ES-I3 (cell line): ENCODE results near the gene EXT2.

Experiments
- H3K36me3 ChIP-seq: 2 replicates; pipeline ENCODE4 v1.6.1; 2013; ENCODE audit warnings: mild to moderate bottlenecking, low read length, control low read depth, moderate library complexity; ENCODE audit not compliant: insufficient read depth
- H3K4me1 ChIP-seq: 2 replicates; pipeline ENCODE4 v1.6.1; 2013; ENCODE audit warnings: mild to moderate bottlenecking, control low read depth, low read length; ENCODE audit not compliant: insufficient read depth
- H3K9ac ChIP-seq: 2 replicates; pipeline ENCODE4 v1.6.1; 2013; ENCODE audit warnings: low read depth, mild to moderate bottlenecking, low read length, moderate library complexity
- H3K9me3 ChIP-seq: 2 replicates; pipeline ENCODE4 v1.6.1; 2013; ENCODE audit warnings: mild to moderate bottlenecking, low read length, moderate library complexity; ENCODE audit not compliant: control insufficient read depth, insufficient read depth

The EXT2 gene

GRCh38 chr11:44133335-44133946, 38.0 kb downstream of the EXT2 start:
- Histone ChIP-seq H3K4me1 (no peaks in the 10 kb centered on the region), H3K36me3 (peaks cover 7% of the 10 kb centered on the region; the same call in 1 of the 2 replicates), H3K9me3 (no peaks in the 10 kb centered on the region), H3K9ac (no peak overlapping the region)

- peaks cover 4% of the 10 kb centered on the region; the same call in 1 of the 2 replicates for H3K36me3 ChIP-seq
- no peak overlapping the region for H3K9ac ChIP-seq
- no peaks in the 10 kb centered on the region for H3K9me3 ChIP-seq
- H3K4me1 ChIP-seq: no peaks in the 10 kb centered on the region
These were observed 39.1 kb downstream of the EXT2 start for GRCh38 chr11:44134625-44135024.

GRCh38 chr11:44136176-44136945, 40.9 kb downstream of the EXT2 start:
- Histone ChIP-seq H3K9ac (no peak overlapping the region), H3K36me3 (no peaks in the 10 kb centered on the region), H3K4me1 (no peaks in the 10 kb centered on the region)

GRCh38 chr11:44137057-44137456, 41.6 kb downstream of the EXT2 start:
- no peaks in the 10 kb centered on the region for H3K9me3 ChIP-seq
- no peaks in the 10 kb centered on the region for H3K36me3 ChIP-seq
- no peak overlapping the region for H3K9ac ChIP-seq
- no peaks in the 10 kb centered on the region for H3K4me1 ChIP-seq

More at GRCh38 chr11:44136176-44136945, 40.9 kb downstream of the EXT2 start:
- no peaks in the 10 kb centered on the region for H3K9me3 ChIP-seq

GRCh38 chr11:44138286-44138685, 42.8 kb downstream of the EXT2 start:
- H3K9me3 ChIP-seq: no peaks in the 10 kb centered on the region
- no peaks in the 10 kb centered on the region for H3K4me1 ChIP-seq
- H3K36me3 ChIP-seq: no peaks in the 10 kb centered on the region
- no peak overlapping the region for H3K9ac ChIP-seq

GRCh38 chr11:44138980-44139379, 43.5 kb downstream of the EXT2 start:
- Histone ChIP-seq H3K9me3 (no peaks in the 10 kb centered on the region), H3K9ac (no peak overlapping the region), H3K4me1 (no peaks in the 10 kb centered on the region), H3K36me3 (no peaks in the 10 kb centered on the region)

- Histone ChIP-seq H3K9ac (no peak overlapping the region), H3K9me3 (no peaks in the 10 kb centered on the region), H3K4me1 (no peaks in the 10 kb centered on the region), H3K36me3 (no peaks in the 10 kb centered on the region)
These were observed 44.3 kb downstream of the EXT2 start for GRCh38 chr11:44139565-44140330.

- no peaks in the 10 kb centered on the region for H3K9me3 ChIP-seq
- no peaks in the 10 kb centered on the region for H3K36me3 ChIP-seq
- H3K9ac ChIP-seq: no peak overlapping the region
- no peaks in the 10 kb centered on the region for H3K4me1 ChIP-seq
These were observed 44.9 kb downstream of the EXT2 start for GRCh38 chr11:44140372-44140771.

- H3K4me1 ChIP-seq: no peaks in the 10 kb centered on the region
- no peak overlapping the region for H3K9ac ChIP-seq
- H3K36me3 ChIP-seq: no peaks in the 10 kb centered on the region
- H3K9me3 ChIP-seq: no peaks in the 10 kb centered on the region
These were observed 45.3 kb downstream of the EXT2 start for GRCh38 chr11:44140805-44141204.

- no peak overlapping the region for H3K9ac ChIP-seq
- no peaks in the 10 kb centered on the region for H3K4me1 ChIP-seq
- H3K36me3 ChIP-seq: no peaks in the 10 kb centered on the region
- no peaks in the 10 kb centered on the region for H3K9me3 ChIP-seq
These were observed 48.8 kb downstream of the EXT2 start for GRCh38 chr11:44143987-44144909.

- no peaks in the 10 kb centered on the region for H3K36me3 ChIP-seq
- no peaks in the 10 kb centered on the region for H3K4me1 ChIP-seq
- no peaks in the 10 kb centered on the region for H3K9me3 ChIP-seq
- H3K9ac ChIP-seq: no peak overlapping the region
These were observed 49.7 kb downstream of the EXT2 start for GRCh38 chr11:44145011-44145775.

- no peak overlapping the region for H3K9ac ChIP-seq
- no peaks in the 10 kb centered on the region for H3K4me1 ChIP-seq
- no peaks in the 10 kb centered on the region for H3K9me3 ChIP-seq
- H3K36me3 ChIP-seq: no peaks in the 10 kb centered on the region
These were observed 51.5 kb downstream of the EXT2 start for GRCh38 chr11:44146931-44147330.

- no peaks in the 10 kb centered on the region for H3K36me3 ChIP-seq
- H3K4me1 ChIP-seq: no peaks in the 10 kb centered on the region
- no peaks in the 10 kb centered on the region for H3K9me3 ChIP-seq
- no peak overlapping the region for H3K9ac ChIP-seq
These were observed 52.3 kb downstream of the EXT2 start for GRCh38 chr11:44147751-44148150.
